GM21423 (cell line): ENCODE results near the gene COL27A1.
"Not testable (repeated sequence)": the region's sequence is repeated elsewhere in the genome, so short reads cannot be mapped to it uniquely, and the experiment has no call there.

Experiments used
- ATAC-seq: cut with Tn5 transposase; IDR thresholded peaks from one replicate; pipeline ENCODE4 v1.9.1; 2021; ENCODE audit warnings: mild to moderate bottlenecking, moderate library complexity; ENCODE audit not compliant: unreplicated experiment

COL27A1 gene

GRCh38 chr9:114314881-114315722 lies 159.8 kb downstream of the COL27A1 start:
- no peak for ATAC-seq

- no peak for ATAC-seq
These were observed 160.5 kb downstream of the COL27A1 start for GRCh38 chr9:114315723-114316363.

- ATAC-seq = no peak
These were observed 161.4 kb downstream of the COL27A1 start for GRCh38 chr9:114316605-114317230.

GRCh38 chr9:114317665-114318357 lies 162.5 kb downstream of the COL27A1 start:
- ATAC-seq = no peak

- no peak for ATAC-seq
These were observed 163.1 kb downstream of the COL27A1 start for GRCh38 chr9:114318416-114318815.

GRCh38 chr9:114319147-114319546 lies 163.8 kb downstream of the COL27A1 start:
- ATAC-seq = no peak

GRCh38 chr9:114320710-114321109 lies 165.4 kb downstream of the COL27A1 start:
- not testable (repeated sequence) for ATAC-seq

- no peak for ATAC-seq
These were observed 166.4 kb downstream of the COL27A1 start for GRCh38 chr9:114321759-114322158.

- not testable (repeated sequence) for ATAC-seq
These were observed 167.0 kb downstream of the COL27A1 start for GRCh38 chr9:114322160-114322818.

- not testable (repeated sequence) for ATAC-seq
These were observed 167.6 kb downstream of the COL27A1 start, which contains the start of gene ORM1 for GRCh38 chr9:114322831-114323531. Gene ORM1 (plus strand): TSS chr9:114323098. CDS start chr9:114323134, 36 bp downstream.

- not testable (repeated sequence) for ATAC-seq
These were observed 168.5 kb downstream of the COL27A1 start for GRCh38 chr9:114323849-114324248.

- ATAC-seq = no peak
These were observed 169.2 kb downstream of the COL27A1 start for GRCh38 chr9:114324492-114324891.

- not testable (repeated sequence) for ATAC-seq
These were observed 169.6 kb downstream of the COL27A1 start for GRCh38 chr9:114324965-114325364.

- ATAC-seq = not testable (repeated sequence)
These were observed 170.4 kb downstream of the COL27A1 start for GRCh38 chr9:114325684-114326254.

GRCh38 chr9:114327749-114328148 lies 172.4 kb downstream of the COL27A1 start:
- no peak for ATAC-seq

- ATAC-seq = not testable (repeated sequence)
These were observed 173.1 kb downstream of the COL27A1 start for GRCh38 chr9:114328357-114328820.

GRCh38 chr9:114328937-114329624 lies 173.7 kb downstream of the COL27A1 start:
- not testable (repeated sequence) for ATAC-seq

- ATAC-seq = not testable (repeated sequence)
These were observed 174.3 kb downstream of the COL27A1 start, which contains the start of gene ORM2 for GRCh38 chr9:114329625-114330022. Gene ORM2 (plus strand): TSS chr9:114329869. CDS start chr9:114329905, 36 bp downstream.

GRCh38 chr9:114330636-114331035 lies 175.3 kb downstream of the COL27A1 start:
- no peak for ATAC-seq
